ENCODE measurements around the gene SLC35G6. TPM values are rescaled to one million over a fixed set of nuclear protein-coding genes. Genes with fewer than 3 reads are reported as not detected.
"Not testable (repeated sequence)": the region's sequence is repeated elsewhere in the genome, so short reads cannot be mapped to it uniquely, and the experiment has no call there.

The SLC35G6 gene
- total and polyA plus RNA-seq, 2 of the 13 experiments (the other 11 are each of a cell fraction or from before 2014, with no cell fraction given), result 0.07 TPM; not detected in 1

DNA sequence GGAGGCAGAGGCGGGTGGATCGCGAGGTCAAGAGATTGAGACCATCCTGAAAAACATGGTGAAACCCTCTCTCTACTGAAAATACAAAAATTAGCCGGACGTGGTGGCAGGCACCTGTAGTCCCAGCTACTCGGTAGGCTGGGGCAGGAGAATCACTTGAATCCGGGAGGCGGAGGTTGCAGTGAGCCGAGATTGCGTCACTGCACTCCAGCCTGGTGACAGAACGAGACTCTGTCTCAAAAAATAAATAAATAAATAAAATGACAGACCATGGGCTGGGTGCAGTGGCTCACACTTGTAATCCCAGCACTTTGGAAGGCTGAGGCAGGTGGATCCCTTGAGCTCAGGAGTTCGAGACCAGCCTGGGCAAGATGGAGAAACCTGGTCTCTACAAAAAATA, 11.4 kb upstream of the SLC35G6 start:
- in situ Hi-C loops (cut with HindIII; ENCODE audit: extremely low pct_ligation_motif_present, low pct_unique_long_range_greater_than_20kb); ATAC-seq; H3K9ac ChIP-seq (ENCODE audit: insufficient read depth, low read depth, low read length); H3K4me3 ChIP-seq (replicated peaks in 1 of 3; ENCODE audit: insufficient read depth in 1 of 3, low read depth in 2 of 3, low read length in 3 of 3); intact Hi-C loops (cut with micrococcal nuclease; ENCODE audit: unreplicated experiment); H2AFZ ChIP-seq (ENCODE audit: low read length); H3K36me3 ChIP-seq (replicated peaks in 1 of 2; ENCODE audit: control insufficient read depth in 1 of 2, insufficient read depth in 2 of 2, low read length in 2 of 2); H3K27me3 ChIP-seq (ENCODE audit: control insufficient read depth in 1 of 2, insufficient read depth in 2 of 2, low read length in 2 of 2); BruUV-seq (replicated peaks); CTCF ChIA-PET (ENCODE audit: low intra/inter-chr PET ratio, low total read pairs); FAIRE-seq; H3K4me2 ChIP-seq (ENCODE audit: low read depth, low read length); H3K9me3 ChIP-seq (ENCODE audit: low read length); DNase-seq (ENCODE audit: low spot score); H3K27ac ChIP-seq (ENCODE audit: extremely low read length, insufficient read depth, low read length): not testable (repeated sequence)
- peaks cover 41% of the 10 kb centered on the region for H3K4me1 ChIP-seq (ENCODE audit: insufficient read depth, low read length)
- POLR2A ChIA-PET, result interaction anchor here (1.0 to 1.7 kb wide), 2 partner anchors 14 to 25 kb away, joined by 4 to 5 read pairs; partner anchors contain the start of genes CHRNB1 and POLR2A
- WGBS (ENCODE audit: low lambda C conversion rate), result 88% methylated on average over 12 of the region's 12 CpGs
- H3K79me2 ChIP-seq (ENCODE audit: insufficient read depth, low read length), result peaks cover 21% of the 10 kb centered on the region
- H4K20me1 ChIP-seq (ENCODE audit: insufficient read depth, low read length), result peaks cover 13% of the 10 kb centered on the region
- TF ChIP-seq CEBPG (CRISPR knock-in tag; IDR thresholded peaks at IDR 0.05), result peak; percentile 65
- 0 out of 2 replicates have a peak, but pooled peaks have one; percentile 11 for TF ChIP-seq CEBPB (IDR thresholded peaks at IDR 0.05; ENCODE audit: borderline replicate concordance, low read depth, low read length)

DNA sequence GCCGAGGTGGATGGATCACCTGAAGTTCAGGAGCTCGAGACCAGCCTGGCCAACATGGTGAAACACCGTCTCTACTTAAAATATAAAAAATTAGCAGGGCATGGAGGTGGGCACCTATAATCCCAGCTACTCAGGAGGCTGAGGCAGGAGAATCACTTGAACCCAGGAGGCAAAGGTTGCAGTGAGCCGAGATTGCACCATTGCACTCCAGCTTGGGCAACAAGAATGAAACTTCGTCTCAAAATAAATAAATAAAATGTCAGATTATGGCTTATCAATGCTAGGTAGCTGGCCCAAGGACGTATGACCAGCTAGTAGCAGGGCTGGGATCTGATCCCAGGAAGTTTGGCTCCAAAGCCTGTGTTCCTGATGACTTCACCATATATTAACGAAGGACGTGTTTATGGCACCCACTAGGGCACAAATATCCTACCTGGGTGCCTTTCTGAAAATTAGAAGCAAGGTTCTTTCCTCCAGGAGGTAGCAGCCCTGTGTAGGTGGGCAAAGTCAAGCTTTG, 10.7 kb upstream of the SLC35G6 start:
- peaks cover 14% of the 10 kb centered on the region for H4K20me1 ChIP-seq (ENCODE audit: insufficient read depth, low read length)
- ATAC-seq; H2AFZ ChIP-seq (ENCODE audit: low read length); H3K27ac ChIP-seq (ENCODE audit: extremely low read length, insufficient read depth, low read length); FAIRE-seq; H3K36me3 ChIP-seq (replicated peaks in 1 of 2; ENCODE audit: control insufficient read depth in 1 of 2, insufficient read depth in 2 of 2, low read length in 2 of 2); H3K9ac ChIP-seq (ENCODE audit: insufficient read depth, low read depth, low read length); H3K4me2 ChIP-seq (ENCODE audit: low read depth, low read length); H3K27me3 ChIP-seq (ENCODE audit: control insufficient read depth in 1 of 2, insufficient read depth in 2 of 2, low read length in 2 of 2); intact Hi-C loops (cut with micrococcal nuclease; ENCODE audit: unreplicated experiment); H3K9me3 ChIP-seq (ENCODE audit: low read length); CTCF ChIA-PET (ENCODE audit: low intra/inter-chr PET ratio, low total read pairs); H3K4me3 ChIP-seq (replicated peaks in 1 of 3; ENCODE audit: insufficient read depth in 1 of 3, low read depth in 2 of 3, low read length in 3 of 3); in situ Hi-C loops (cut with HindIII; ENCODE audit: extremely low pct_ligation_motif_present, low pct_unique_long_range_greater_than_20kb); BruUV-seq (replicated peaks); DNase-seq (ENCODE audit: low spot score): not testable (repeated sequence)
- 95% methylated on average over 7 of the region's 8 CpGs for WGBS (ENCODE audit: low lambda C conversion rate)
- H3K4me1 ChIP-seq (ENCODE audit: insufficient read depth, low read length), result peaks cover 47% of the 10 kb centered on the region
- peaks cover 22% of the 10 kb centered on the region for H3K79me2 ChIP-seq (ENCODE audit: insufficient read depth, low read length)
- POLR2A ChIA-PET, result interaction anchor here (1.0 to 1.7 kb wide), 2 partner anchors 14 to 25 kb away, joined by 4 to 5 read pairs; partner anchors contain the start of genes CHRNB1 and POLR2A

Data from HepG2 (cell line).